ENCODE measurements around the gene MPND. TPM values are rescaled to one million over a fixed set of nuclear protein-coding genes. Genes with fewer than 3 reads are reported as not detected.

The MPND gene
- total and polyA plus RNA-seq, 2 of the 13 experiments (the other 11 are each of a cell fraction or from before 2014, with no cell fraction given), result 10.8 to 15.8 TPM

DNA sequence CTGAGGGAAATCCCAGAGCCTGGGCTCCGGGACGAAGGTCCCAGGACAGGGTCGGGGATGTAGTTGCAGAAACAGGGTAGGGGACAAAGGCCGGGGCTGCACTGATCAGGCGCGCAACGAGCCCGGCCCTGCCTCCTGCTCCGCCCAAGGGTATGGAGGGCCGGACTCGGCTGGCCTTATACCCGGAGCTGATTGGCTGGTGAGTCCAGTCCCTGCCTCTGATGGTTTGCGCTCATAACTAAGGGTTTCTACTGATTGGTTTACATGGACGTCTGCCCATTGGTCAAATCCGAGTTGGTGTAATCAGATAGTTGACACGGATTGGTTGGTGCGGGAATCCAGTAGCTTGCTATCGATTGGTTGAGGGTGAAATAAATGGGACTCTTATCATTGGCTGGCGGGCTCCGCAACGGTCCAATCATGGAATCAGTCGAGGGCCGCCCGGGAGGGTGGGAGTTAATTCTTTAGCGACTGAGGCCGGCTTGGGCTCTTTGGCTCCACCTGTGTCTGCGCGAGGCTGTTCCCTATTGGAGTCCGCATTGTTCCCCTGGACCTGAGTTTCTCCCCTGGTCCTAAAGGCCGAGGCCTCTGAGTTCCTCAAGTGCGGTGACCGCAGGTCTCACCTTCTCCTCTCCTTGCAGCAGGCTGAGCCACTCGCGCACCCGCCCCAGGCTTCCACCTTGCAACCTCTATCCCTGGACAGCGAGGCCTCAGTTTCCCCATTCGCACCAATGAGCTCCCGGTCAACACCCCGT lies 570 bp upstream of the MPND start (continued):
- TF ChIP-seq PHF8 (CRISPR knock-in tag; IDR thresholded peaks at IDR 0.05) (peak; percentile 58; the same call in 1 of the 2 replicates), ZNF20 (CRISPR knock-in tag; IDR thresholded peaks at IDR 0.05) (no peak), NR2C2 (CRISPR knock-in tag; IDR thresholded peaks at IDR 0.05; ENCODE audit: borderline replicate concordance) (no peak; the same call in 1 of the 2 replicates), KDM3A (CRISPR knock-in tag; IDR thresholded peaks at IDR 0.05; ENCODE audit: low read depth) (peak; percentile 90), AFF4 (CRISPR knock-in tag; IDR thresholded peaks at IDR 0.05) (no peak), MATR3 (CRISPR knock-in tag; IDR thresholded peaks at IDR 0.05) (no peak), PLRG1 (conservative IDR thresholded peaks at IDR 0.05) (no peak), ZKSCAN1 (IDR thresholded peaks at IDR 0.05; ENCODE audit: low read length) (no peak), YEATS2 (CRISPR knock-in tag; IDR thresholded peaks at IDR 0.05; ENCODE audit: borderline replicate concordance) (0 out of 2 replicates have a peak, but pooled peaks have one; percentile 35), ZKSCAN8 (CRISPR knock-in tag; IDR thresholded peaks at IDR 0.05; ENCODE audit: borderline replicate concordance) (no peak), ISL2 (CRISPR knock-in tag; IDR thresholded peaks at IDR 0.05) (peak; percentile 51; the same call in 1 of the 2 replicates), USF2 (IDR thresholded peaks at IDR 0.05; ENCODE audit: low read depth, low read length) (no peak), USF2 (CRISPR knock-in tag; IDR thresholded peaks at IDR 0.05; ENCODE audit: borderline replicate concordance) (peak; percentile 21; the same call in 1 of the 2 replicates), FOSL2 (CRISPR knock-in tag; IDR thresholded peaks at IDR 0.05) (no peak)
- TF ChIP-seq, protein P1, sequence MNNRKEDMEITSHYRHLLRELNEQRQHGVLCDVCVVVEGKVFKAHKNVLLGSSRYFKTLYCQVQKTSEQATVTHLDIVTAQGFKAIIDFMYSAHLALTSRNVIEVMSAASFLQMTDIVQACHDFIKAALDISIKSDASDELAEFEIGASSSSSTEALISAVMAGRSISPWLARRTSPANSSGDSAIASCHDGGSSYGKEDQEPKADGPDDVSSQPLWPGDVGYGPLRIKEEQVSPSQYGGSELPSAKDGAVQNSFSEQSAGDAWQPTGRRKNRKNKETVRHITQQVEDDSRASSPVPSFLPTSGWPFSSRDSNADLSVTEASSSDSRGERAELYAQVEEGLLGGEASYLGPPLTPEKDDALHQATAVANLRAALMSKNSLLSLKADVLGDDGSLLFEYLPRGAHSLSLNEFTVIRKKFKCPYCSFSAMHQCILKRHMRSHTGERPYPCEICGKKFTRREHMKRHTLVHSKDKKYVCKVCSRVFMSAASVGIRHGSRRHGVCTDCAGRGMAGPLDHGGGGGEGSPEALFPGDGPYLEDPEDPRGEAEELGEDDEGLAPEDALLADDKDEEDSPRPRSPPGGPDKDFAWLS (CRISPR knock-in tag; IDR thresholded peaks at IDR 0.05; ENCODE audit: borderline replicate concordance), result no peak
- TF ChIP-seq, protein P2, sequence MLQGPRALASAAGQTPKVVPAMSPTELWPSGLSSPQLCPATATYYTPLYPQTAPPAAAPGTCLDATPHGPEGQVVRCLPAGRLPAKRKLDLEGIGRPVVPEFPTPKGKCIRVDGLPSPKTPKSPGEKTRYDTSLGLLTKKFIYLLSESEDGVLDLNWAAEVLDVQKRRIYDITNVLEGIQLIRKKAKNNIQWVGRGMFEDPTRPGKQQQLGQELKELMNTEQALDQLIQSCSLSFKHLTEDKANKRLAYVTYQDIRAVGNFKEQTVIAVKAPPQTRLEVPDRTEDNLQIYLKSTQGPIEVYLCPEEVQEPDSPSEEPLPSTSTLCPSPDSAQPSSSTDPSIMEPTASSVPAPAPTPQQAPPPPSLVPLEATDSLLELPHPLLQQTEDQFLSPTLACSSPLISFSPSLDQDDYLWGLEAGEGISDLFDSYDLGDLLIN (CRISPR knock-in tag; IDR thresholded peaks at IDR 0.05; ENCODE audit: borderline replicate concordance), result no peak
- TF ChIP-seq, protein P3, sequence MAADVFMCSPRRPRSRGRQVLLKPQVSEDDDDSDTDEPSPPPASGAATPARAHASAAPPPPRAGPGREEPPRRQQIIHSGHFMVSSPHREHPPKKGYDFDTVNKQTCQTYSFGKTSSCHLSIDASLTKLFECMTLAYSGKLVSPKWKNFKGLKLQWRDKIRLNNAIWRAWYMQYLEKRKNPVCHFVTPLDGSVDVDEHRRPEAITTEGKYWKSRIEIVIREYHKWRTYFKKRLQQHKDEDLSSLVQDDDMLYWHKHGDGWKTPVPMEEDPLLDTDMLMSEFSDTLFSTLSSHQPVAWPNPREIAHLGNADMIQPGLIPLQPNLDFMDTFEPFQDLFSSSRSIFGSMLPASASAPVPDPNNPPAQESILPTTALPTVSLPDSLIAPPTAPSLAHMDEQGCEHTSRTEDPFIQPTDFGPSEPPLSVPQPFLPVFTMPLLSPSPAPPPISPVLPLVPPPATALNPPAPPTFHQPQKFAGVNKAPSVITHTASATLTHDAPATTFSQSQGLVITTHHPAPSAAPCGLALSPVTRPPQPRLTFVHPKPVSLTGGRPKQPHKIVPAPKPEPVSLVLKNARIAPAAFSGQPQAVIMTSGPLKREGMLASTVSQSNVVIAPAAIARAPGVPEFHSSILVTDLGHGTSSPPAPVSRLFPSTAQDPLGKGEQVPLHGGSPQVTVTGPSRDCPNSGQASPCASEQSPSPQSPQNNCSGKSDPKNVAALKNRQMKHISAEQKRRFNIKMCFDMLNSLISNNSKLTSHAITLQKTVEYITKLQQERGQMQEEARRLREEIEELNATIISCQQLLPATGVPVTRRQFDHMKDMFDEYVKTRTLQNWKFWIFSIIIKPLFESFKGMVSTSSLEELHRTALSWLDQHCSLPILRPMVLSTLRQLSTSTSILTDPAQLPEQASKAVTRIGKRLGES (CRISPR knock-in tag; IDR thresholded peaks at IDR 0.05; ENCODE audit: borderline replicate concordance), result no peak

Measured in HepG2 (cell line).